SHP77 (cell line): ENCODE data around the gene MSI2.

Experiments
- DNase-seq, 2 experiments: peaks; one replicate each; lab custom pipeline; 2025; lab: John Stamatoyannopoulos, UW

The MSI2 gene

GRCh38 chr17:57665696-57666095 lies 409.4 kb downstream of the MSI2 start:
- DNase-seq: no peak

- no peak for DNase-seq
Observed at GRCh38 chr17:57666201-57666870, 410.0 kb downstream of the MSI2 start.

GRCh38 chr17:57666946-57667345 lies 410.6 kb downstream of the MSI2 start:
- DNase-seq: no peak

- no peak for DNase-seq
Observed at GRCh38 chr17:57667461-57667923, 411.2 kb downstream of the MSI2 start.

GRCh38 chr17:57668332-57668731 lies 412.0 kb downstream of the MSI2 start:
- DNase-seq: no peak

GRCh38 chr17:57669671-57670529 lies 413.6 kb downstream of the MSI2 start:
- DNase-seq: no peak

GRCh38 chr17:57670769-57671569 lies 414.6 kb downstream of the MSI2 start:
- no peak for DNase-seq

GRCh38 chr17:57671667-57672632 lies 415.6 kb downstream of the MSI2 start:
- peak; percentile 62 to 72 for DNase-seq

GRCh38 chr17:57672971-57673370 lies 416.6 kb downstream of the MSI2 start:
- no peak for DNase-seq

GRCh38 chr17:57674894-57675293 lies 418.6 kb downstream of the MSI2 start:
- no peak for DNase-seq

GRCh38 chr17:57675427-57676387 lies 419.4 kb downstream of the MSI2 start:
- no peak for DNase-seq

GRCh38 chr17:57676543-57676942 lies 420.2 kb downstream of the MSI2 start:
- no peak for DNase-seq

- no peak for DNase-seq
Observed at GRCh38 chr17:57677301-57677700, 421.0 kb downstream of the MSI2 start.

- DNase-seq: no peak
Observed at GRCh38 chr17:57677858-57678257, 421.5 kb downstream of the MSI2 start.

GRCh38 chr17:57678393-57678792 lies 422.1 kb downstream of the MSI2 start:
- DNase-seq: no peak

GRCh38 chr17:57679356-57679755 lies 423.0 kb downstream of the MSI2 start:
- no peak for DNase-seq

GRCh38 chr17:57679906-57680695 lies 423.8 kb downstream of the MSI2 start:
- DNase-seq: no peak

GRCh38 chr17:57682701-57683100 lies 426.4 kb downstream of the MSI2 start:
- no peak for DNase-seq
